GM19025 (cell line): ENCODE measurements around the gene GPX2.
A peak's percentile ranks its signal among the peaks of the same experiment; 100 is the strongest.

Experiments
- ATAC-seq: cut with Tn5 transposase; IDR thresholded peaks from one replicate; pipeline ENCODE4 v1.9.1; 2021; ENCODE audit warnings: mild to moderate bottlenecking, low read depth, moderate library complexity; ENCODE audit not compliant: unreplicated experiment

The GPX2 gene

GRCh38 chr14:64943556-64943955, 1.0 kb upstream of the GPX2 start:
- no peak for ATAC-seq

- no peak for ATAC-seq
Observed at GRCh38 chr14:64940336-64940910, 2.1 kb downstream of the GPX2 start.

GRCh38 chr14:64939817-64940190, 2.7 kb downstream of the GPX2 start:
- no peak for ATAC-seq

GRCh38 chr14:64938972-64939816, 3.4 kb downstream of the GPX2 start:
- ATAC-seq, result no peak

GRCh38 chr14:64937821-64938193, 4.7 kb downstream of the GPX2 start:
- no peak for ATAC-seq

GRCh38 chr14:64937171-64937820, 5.2 kb downstream of the GPX2 start:
- ATAC-seq, result no peak

- no peak for ATAC-seq
Observed at GRCh38 chr14:64935508-64935907, 7.0 kb downstream of the GPX2 start.

- ATAC-seq, result no peak
Observed at GRCh38 chr14:64934338-64934929, 8.1 kb downstream of the GPX2 start.

- no peak for ATAC-seq
Observed at GRCh38 chr14:64932231-64932630, 10.3 kb downstream of the GPX2 start.

GRCh38 chr14:64931123-64931522, 11.4 kb downstream of the GPX2 start:
- no peak for ATAC-seq

- ATAC-seq, result no peak
Observed at GRCh38 chr14:64930085-64930843, 12.3 kb downstream of the GPX2 start.

- no peak for ATAC-seq
Observed at GRCh38 chr14:64929014-64929359, 13.6 kb downstream of the GPX2 start.

- ATAC-seq, result peak; percentile 67
Observed at GRCh38 chr14:64928239-64929013, 14.1 kb downstream of the GPX2 start.

GRCh38 chr14:64927031-64927430, 15.5 kb downstream of the GPX2 start:
- ATAC-seq, result no peak

GRCh38 chr14:64926398-64926995, 16.0 kb downstream of the GPX2 start:
- ATAC-seq, result no peak

GRCh38 chr14:64923015-64923414, 19.5 kb downstream of the GPX2 start:
- no peak for ATAC-seq

GRCh38 chr14:64920465-64920864, 22.1 kb downstream of the GPX2 start:
- ATAC-seq, result no peak

GRCh38 chr14:64919618-64920017, 22.9 kb downstream of the GPX2 start:
- ATAC-seq, result no peak

- no peak for ATAC-seq
Observed at GRCh38 chr14:64919215-64919614, 23.3 kb downstream of the GPX2 start.

GRCh38 chr14:64918216-64918615, 24.3 kb downstream of the GPX2 start:
- no peak for ATAC-seq
